Ishikawa (cell line): ENCODE results near the gene TEX261.
A peak's percentile ranks its signal among the peaks of the same experiment; 100 is the strongest.

Experiments
- CEBPB ChIP-seq: IDR thresholded peaks from 2 replicates; pipeline ENCODE4 v1.6.1; 2012
- CREB1 ChIP-seq: IDR thresholded peaks from 2 replicates; pipeline ENCODE4 v1.6.1; 2012; ENCODE audit warnings: low read depth
- EGR1 ChIP-seq: IDR thresholded peaks from 2 replicates; pipeline ENCODE4 v1.6.1; 2012
- NFIC ChIP-seq: IDR thresholded peaks from 2 replicates; pipeline ENCODE4 v1.6.1; 2012
- REST ChIP-seq: IDR thresholded peaks from 2 replicates; pipeline ENCODE4 v1.6.1; 2012; ENCODE audit warnings: low read depth, mild to moderate bottlenecking
- TAF1 ChIP-seq: IDR thresholded peaks from 2 replicates; pipeline ENCODE4 v1.6.1; 2012; ENCODE audit warnings: low read depth, mild to moderate bottlenecking
- TCF12 ChIP-seq: IDR thresholded peaks from 2 replicates; pipeline ENCODE4 v1.6.1; 2012; ENCODE audit warnings: low read depth
- TEAD4 ChIP-seq: IDR thresholded peaks from 2 replicates; pipeline ENCODE4 v1.6.1; 2012
- USF1 ChIP-seq: IDR thresholded peaks from 2 replicates; pipeline ENCODE4 v1.6.1; 2012
- YY1 ChIP-seq: IDR thresholded peaks from 2 replicates; pipeline ENCODE4 v1.6.1; 2012; ENCODE audit warnings: low read depth
- ZBTB7A ChIP-seq: IDR thresholded peaks from 2 replicates; pipeline ENCODE4 v1.6.1; 2012; ENCODE audit warnings: low read depth
- TF ChIP-seq, protein P1 (sequence below): IDR thresholded peaks from 2 replicates; pipeline ENCODE4 v1.6.1; 2012

The TEX261 gene

DNA sequence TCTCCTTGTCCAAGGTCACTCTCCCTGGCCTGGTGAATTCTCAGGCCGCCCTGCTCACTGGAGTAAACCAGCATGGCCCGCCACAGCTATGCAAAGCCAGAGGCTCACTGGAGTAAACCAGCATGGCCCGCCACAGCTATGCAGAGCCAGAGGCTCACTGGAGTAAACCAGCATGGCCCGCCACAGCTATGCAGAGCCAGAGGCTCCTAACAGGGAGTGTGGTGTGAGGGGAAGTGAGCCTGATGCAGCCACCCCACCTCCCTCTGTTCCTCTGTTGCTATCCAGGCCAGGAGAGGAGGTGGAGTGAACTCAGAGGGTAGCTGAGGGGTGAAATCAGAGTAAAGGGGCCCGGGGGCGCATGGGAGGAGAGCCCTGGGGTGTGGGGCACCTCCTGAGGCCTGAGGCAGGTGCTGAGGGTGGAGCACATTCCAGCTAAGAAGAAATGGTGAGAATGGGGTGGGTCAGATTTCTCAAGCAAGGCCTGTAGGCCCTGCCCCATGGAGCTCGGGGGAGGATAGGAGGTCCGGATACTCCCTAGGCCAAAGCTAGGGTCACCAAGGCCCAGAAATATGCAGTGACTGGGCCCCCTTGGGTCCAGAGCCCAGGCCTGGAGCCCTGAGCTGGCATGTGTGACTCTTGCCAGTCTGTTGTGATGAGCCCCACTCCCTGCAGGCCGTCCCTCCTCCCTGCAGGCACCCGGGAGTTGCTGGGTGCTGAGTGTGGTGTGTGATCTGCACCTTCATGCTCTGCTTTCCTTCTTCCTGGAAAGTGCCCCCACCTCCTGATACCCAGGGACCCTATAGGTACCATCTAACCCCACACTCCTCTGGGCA is 57.5 kb downstream of the TEX261 start:
- peak; percentile 36; the same call in 1 of the 2 replicates for TF ChIP-seq TEAD4
- no peak for TF ChIP-seq EGR1
- no peak for TF ChIP-seq ZBTB7A

- TF ChIP-seq YY1 (no peak), USF1 (no peak), CREB1 (no peak), REST (no peak), CEBPB (no peak), EGR1 (no peak), TAF1 (no peak), TCF12 (no peak), ZBTB7A (no peak), TEAD4 (no peak), NFIC (no peak)
- TF ChIP-seq, protein P1, sequence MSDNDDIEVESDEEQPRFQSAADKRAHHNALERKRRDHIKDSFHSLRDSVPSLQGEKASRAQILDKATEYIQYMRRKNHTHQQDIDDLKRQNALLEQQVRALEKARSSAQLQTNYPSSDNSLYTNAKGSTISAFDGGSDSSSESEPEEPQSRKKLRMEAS, result no peak
Measured at GRCh38 chr2:70936165-70936978, 58.3 kb downstream of the TEX261 start.
